Mesendoderm (in vitro differentiated cells): Measurements from ENCODE around the gene CD81.

Experiments used
- DNase-seq: peaks from one replicate; pipeline ENCODE4 v3.0.0; 2013
- H2AK5ac ChIP-seq: 2 replicates; pipeline ENCODE4 v1.6.1; 2013; ENCODE audit warnings: low read length, inconsistent platforms
- H2BK120ac ChIP-seq: 2 replicates; pipeline ENCODE4 v1.6.1; 2013; ENCODE audit warnings: low read depth, mild to moderate bottlenecking, low read length, moderate library complexity, mixed read lengths
- H2BK15ac ChIP-seq: replicated peaks from 2 replicates; pipeline ENCODE4 v1.6.1; 2013; ENCODE audit warnings: low read depth, mild to moderate bottlenecking, moderate library complexity
- H2BK5ac ChIP-seq: 2 replicates; pipeline ENCODE4 v1.6.1; 2013; ENCODE audit warnings: low read length, inconsistent platforms
- H3K18ac ChIP-seq: 2 replicates; pipeline ENCODE4 v1.6.1; 2013; ENCODE audit warnings: mild to moderate bottlenecking, low read length, mixed read lengths
- H3K23ac ChIP-seq: one replicate; pipeline ENCODE4 v1.6.1; 2013; ENCODE audit warnings: low read length
- H3K27ac ChIP-seq: 2 replicates; pipeline ENCODE4 v1.5.1; 2013; ENCODE audit warnings: low read depth, mild to moderate bottlenecking, inconsistent platforms, low read length, moderate library complexity
- H3K27me3 ChIP-seq: 2 replicates; pipeline ENCODE4 v1.6.1; 2013; ENCODE audit warnings: low read length, control low read depth, mild to moderate bottlenecking, inconsistent platforms; ENCODE audit not compliant: insufficient read depth, poor library complexity
- H3K36me3 ChIP-seq: 2 replicates; pipeline ENCODE4 v1.6.1; 2013; ENCODE audit warnings: low read length, inconsistent platforms; ENCODE audit not compliant: control insufficient read depth, insufficient read depth
- H3K4ac ChIP-seq: one replicate; pipeline ENCODE4 v1.6.1; 2013; ENCODE audit warnings: low read depth, mild to moderate bottlenecking, low read length, moderate library complexity
- H3K4me1 ChIP-seq: 2 replicates; pipeline ENCODE4 v1.6.1; 2013; ENCODE audit warnings: low read depth, low read length, inconsistent platforms; ENCODE audit not compliant: control insufficient read depth
- H3K4me2 ChIP-seq: 2 replicates; pipeline ENCODE4 v1.6.1; 2013; ENCODE audit warnings: low read length
- H3K4me3 ChIP-seq: 2 replicates; pipeline ENCODE4 v1.5.1; 2013; ENCODE audit warnings: mild to moderate bottlenecking, low read length
- H3K56ac ChIP-seq: one replicate; pipeline ENCODE4 v1.6.1; 2013; ENCODE audit warnings: low read length
- H3K79me1 ChIP-seq: 2 replicates; pipeline ENCODE4 v1.6.1; 2013; ENCODE audit warnings: low read length, inconsistent platforms
- H3K79me2 ChIP-seq: 2 replicates; pipeline ENCODE4 v1.6.1; 2013; ENCODE audit warnings: mild to moderate bottlenecking, low read length; ENCODE audit not compliant: control insufficient read depth, insufficient read depth
- H3K9ac ChIP-seq: 2 replicates; pipeline ENCODE4 v1.6.1; 2013; ENCODE audit warnings: low read length, inconsistent platforms
- H4K5ac ChIP-seq: one replicate; pipeline ENCODE4 v1.6.1; 2013; ENCODE audit warnings: low read length
- H4K8ac ChIP-seq: one replicate; pipeline ENCODE4 v1.6.1; 2013; ENCODE audit warnings: low read depth, mild to moderate bottlenecking, control low read depth, low read length, moderate library complexity
- WGBS: extraction: QIAGEN DNeasy Blood & Tissue Kit; methylation state at CpG from one replicate; pipeline ENCODE4 v1.1.7; 2013; ENCODE audit warnings: low lambda C conversion rate, missing lambda C conversion rate; ENCODE audit not compliant: insufficient coverage; ENCODE audit errors: extremely low coverage; 5-methylcytosine and 5-hydroxymethylcytosine counted together

Gene CD81

DNA sequence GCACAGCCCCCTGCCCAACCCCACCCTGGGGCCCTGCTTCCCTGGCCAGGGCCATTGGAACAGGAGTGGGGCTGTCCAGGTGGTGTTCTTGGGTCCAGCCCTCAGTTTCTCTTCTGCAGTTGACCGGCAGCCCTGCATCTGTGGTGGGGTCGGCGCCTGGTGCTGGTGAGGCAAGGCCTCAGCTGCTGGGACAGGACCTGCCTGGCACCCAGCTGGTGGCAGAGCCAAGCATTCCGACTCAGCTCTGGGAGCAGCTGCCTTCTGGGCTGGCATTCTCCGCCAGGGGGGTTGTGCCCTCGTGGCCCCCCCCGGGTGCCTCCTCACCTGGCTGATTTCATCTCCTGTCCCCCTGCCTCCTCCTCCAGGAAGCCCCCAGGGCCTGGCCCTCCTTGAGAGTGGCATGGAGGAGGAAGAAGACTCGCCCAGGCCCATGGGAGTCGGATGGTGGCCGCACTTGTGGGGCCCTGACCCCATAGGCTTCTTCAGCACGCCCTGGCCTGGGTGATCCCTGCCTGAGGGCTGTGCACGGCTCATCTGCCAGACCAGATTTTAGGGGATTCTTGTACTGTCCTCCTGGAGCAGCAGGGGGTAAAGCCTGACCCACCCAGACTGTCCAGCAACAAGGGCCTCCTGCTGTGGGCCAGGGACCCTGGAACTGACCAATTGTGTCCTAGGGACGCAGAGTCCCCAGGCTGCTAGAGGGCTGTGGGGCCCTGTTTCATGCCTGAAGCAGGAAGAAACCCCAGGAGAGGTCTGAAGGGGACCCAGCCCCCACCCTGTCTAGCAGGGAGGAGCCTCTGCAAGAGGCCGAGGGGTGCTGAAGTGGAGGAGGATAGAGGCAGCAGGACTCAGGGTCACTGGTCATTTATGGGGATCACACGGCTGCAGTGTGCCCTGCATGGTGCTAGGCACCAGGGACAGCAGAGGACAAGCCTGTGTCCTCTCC is 11.6 kb downstream of the CD81 start:
- WGBS: no CpG with 5 or more reads among the region's 15 CpGs
- DNase-seq: no peak
- no peak overlapping the region for H3K18ac ChIP-seq
- H3K27ac ChIP-seq: peak overlapping the region; percentile 12
- H4K5ac ChIP-seq: no peak overlapping the region
- peaks cover 72% of the 10 kb centered on the region for H3K79me2 ChIP-seq
- H3K4me3 ChIP-seq: no peak overlapping the region
- H3K4ac ChIP-seq: no peak overlapping the region
- H3K23ac ChIP-seq: no peak overlapping the region
- H3K79me1 ChIP-seq: peaks cover 28% of the 10 kb centered on the region
- no peak overlapping the region for H4K8ac ChIP-seq
- H2BK15ac ChIP-seq: no peak overlapping the region
- no peak overlapping the region for H2AK5ac ChIP-seq
- peaks cover 3% of the 10 kb centered on the region for H3K4me1 ChIP-seq
- H3K27me3 ChIP-seq: no peaks in the 10 kb centered on the region
- H3K9ac ChIP-seq: peak overlapping the region; percentile 32
- H2BK5ac ChIP-seq: no peak overlapping the region
- H3K56ac ChIP-seq: peak overlapping the region; percentile 56
- H3K4me2 ChIP-seq: no peak overlapping the region
- H2BK120ac ChIP-seq: no peak overlapping the region
- H3K36me3 ChIP-seq: no peaks in the 10 kb centered on the region

DNA sequence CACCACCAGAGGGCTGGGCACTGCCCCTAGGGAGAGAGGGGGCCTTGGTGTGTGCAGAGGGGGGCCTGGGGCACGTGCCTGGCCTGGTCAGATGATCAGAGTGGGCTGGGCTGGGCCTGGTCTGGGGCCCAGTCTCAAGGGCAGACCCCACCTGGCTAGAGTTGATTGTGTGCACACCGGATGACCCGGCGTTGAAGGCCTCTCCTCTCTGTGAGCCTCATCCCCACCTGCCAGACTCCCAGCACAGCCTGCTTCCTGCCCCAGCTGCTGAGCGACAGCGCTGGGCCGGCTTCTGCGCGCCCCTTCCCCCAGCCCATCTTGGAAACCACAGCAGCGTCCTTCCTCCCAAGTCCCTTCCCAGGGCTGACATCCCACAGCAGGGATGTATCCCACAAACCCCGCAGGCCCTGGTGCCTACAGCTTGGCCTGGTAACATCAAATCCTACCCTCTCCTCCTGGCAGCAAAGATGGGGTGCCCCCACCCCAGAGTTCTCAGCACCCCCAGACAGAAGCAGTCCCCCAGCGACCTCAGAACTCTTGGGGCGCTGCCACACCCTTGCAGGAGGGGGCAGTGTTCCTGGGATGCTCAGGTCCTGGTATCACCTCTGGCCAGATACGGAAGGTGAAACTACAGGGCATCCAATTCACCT is 12.4 kb downstream of the CD81 start:
- no peak overlapping the region for H3K4ac ChIP-seq
- no peak overlapping the region for H2BK120ac ChIP-seq
- H3K56ac ChIP-seq: peak overlapping the region; percentile 56
- no CpG with 5 or more reads among the region's 14 CpGs for WGBS
- no peak overlapping the region for H3K4me2 ChIP-seq
- H4K8ac ChIP-seq: no peak overlapping the region
- peaks cover 3% of the 10 kb centered on the region for H3K4me1 ChIP-seq
- H4K5ac ChIP-seq: no peak overlapping the region
- no peaks in the 10 kb centered on the region for H3K27me3 ChIP-seq
- peak; percentile 59 for DNase-seq
- no peak overlapping the region for H2AK5ac ChIP-seq
- H3K79me1 ChIP-seq: peaks cover 28% of the 10 kb centered on the region
- no peak overlapping the region for H2BK15ac ChIP-seq
- no peaks in the 10 kb centered on the region for H3K36me3 ChIP-seq
- peak overlapping the region; percentile 32 for H3K9ac ChIP-seq
- no peak overlapping the region for H2BK5ac ChIP-seq
- H3K79me2 ChIP-seq: peaks cover 69% of the 10 kb centered on the region
- H3K18ac ChIP-seq: no peak overlapping the region
- H3K4me3 ChIP-seq: no peak overlapping the region
- H3K27ac ChIP-seq: peak overlapping the region; percentile 12
- H3K23ac ChIP-seq: no peak overlapping the region

DNA sequence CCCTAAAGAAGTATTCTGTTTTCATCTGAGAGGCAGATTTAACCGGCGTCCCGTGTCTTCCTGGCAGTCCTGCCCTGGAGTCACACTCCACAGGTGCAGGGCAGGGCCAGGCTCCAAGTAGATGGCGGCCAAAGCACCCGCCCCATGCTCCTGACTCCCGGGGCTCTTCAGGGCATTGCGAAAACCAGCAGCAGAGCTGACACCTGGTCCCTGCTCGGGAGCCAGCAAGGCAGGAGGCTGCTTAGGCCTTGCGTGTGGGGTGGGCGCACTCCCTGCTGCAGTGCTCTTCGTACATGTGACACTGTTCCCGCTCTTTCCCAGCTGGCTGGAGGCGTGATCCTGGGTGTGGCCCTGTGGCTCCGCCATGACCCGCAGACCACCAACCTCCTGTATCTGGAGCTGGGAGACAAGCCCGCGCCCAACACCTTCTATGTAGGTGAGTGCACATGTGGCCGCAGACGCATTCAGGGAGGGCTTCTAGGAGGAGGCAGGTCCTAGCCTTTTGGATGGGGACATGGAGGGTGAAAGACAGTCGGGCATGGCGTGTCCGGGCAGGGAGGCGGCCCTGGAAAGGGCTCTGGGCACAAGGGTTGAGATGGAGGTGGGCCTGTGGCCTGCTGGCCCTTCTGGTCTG is 13.1 kb downstream of the CD81 start:
- H3K4ac ChIP-seq: no peak overlapping the region
- no peaks in the 10 kb centered on the region for H3K36me3 ChIP-seq
- H3K27ac ChIP-seq: no peak overlapping the region

DNA sequence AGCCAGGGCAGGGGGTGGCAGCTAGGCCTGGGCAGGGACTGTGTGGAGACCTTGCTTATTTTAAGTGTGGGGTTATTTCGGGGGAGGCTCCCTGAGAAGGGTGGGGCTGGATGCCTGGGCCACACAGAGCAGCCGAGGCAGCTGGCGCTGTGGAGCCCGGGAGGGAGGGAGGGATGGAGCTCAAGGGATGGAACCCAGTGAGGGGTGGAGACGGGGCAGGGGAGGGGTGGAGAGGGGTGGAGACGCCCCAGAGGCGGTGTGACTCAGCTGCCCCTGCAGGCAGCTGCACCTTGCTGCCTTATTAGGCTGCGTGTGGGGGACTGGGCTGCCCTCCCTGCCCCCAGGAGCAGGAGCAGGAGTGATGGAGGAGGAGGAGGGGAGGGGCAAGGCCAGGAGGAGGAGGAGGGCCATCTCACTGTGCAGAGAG is 13.6 kb downstream of the CD81 start:
- no peak overlapping the region for H4K5ac ChIP-seq
- no peak overlapping the region for H2AK5ac ChIP-seq
- peak overlapping the region; percentile 13 for H3K9ac ChIP-seq
- no peak overlapping the region for H2BK5ac ChIP-seq
- peaks cover 57% of the 10 kb centered on the region for H3K79me2 ChIP-seq
- H3K4ac ChIP-seq: no peak overlapping the region
- H3K18ac ChIP-seq: no peak overlapping the region
- H3K56ac ChIP-seq: peak overlapping the region; percentile 34
- no peak overlapping the region for H3K27ac ChIP-seq
- no peak overlapping the region for H3K4me3 ChIP-seq
- no CpG with 5 or more reads among the region's 8 CpGs for WGBS
- peaks cover 3% of the 10 kb centered on the region for H3K36me3 ChIP-seq
- no peak overlapping the region for H2BK15ac ChIP-seq
- H3K27me3 ChIP-seq: no peaks in the 10 kb centered on the region
- H3K79me1 ChIP-seq: peaks cover 24% of the 10 kb centered on the region
- peaks cover 3% of the 10 kb centered on the region for H3K4me1 ChIP-seq
- H3K23ac ChIP-seq: no peak overlapping the region
- no peak overlapping the region for H2BK120ac ChIP-seq
- no peak overlapping the region for H4K8ac ChIP-seq
- DNase-seq: peak; percentile 90
- no peak overlapping the region for H3K4me2 ChIP-seq

More for the DNA sequence above, 13.1 kb downstream of the CD81 start:
- Histone ChIP-seq H3K79me2 (peaks cover 62% of the 10 kb centered on the region), H3K56ac (peak overlapping the region; percentile 34), H2BK120ac (no peak overlapping the region), H3K18ac (no peak overlapping the region), H3K23ac (no peak overlapping the region), H3K4me1 (peaks cover 3% of the 10 kb centered on the region), H3K79me1 (peaks cover 25% of the 10 kb centered on the region), H4K8ac (no peak overlapping the region), H2BK15ac (no peak overlapping the region), H3K4me2 (no peak overlapping the region), H4K5ac (no peak overlapping the region), H3K4me3 (no peak overlapping the region), H3K27me3 (no peaks in the 10 kb centered on the region), H2AK5ac (no peak overlapping the region), H3K9ac (peak overlapping the region; percentile 13), H2BK5ac (no peak overlapping the region)
- WGBS: no CpG with 5 or more reads among the region's 23 CpGs
- no peak for DNase-seq

DNA sequence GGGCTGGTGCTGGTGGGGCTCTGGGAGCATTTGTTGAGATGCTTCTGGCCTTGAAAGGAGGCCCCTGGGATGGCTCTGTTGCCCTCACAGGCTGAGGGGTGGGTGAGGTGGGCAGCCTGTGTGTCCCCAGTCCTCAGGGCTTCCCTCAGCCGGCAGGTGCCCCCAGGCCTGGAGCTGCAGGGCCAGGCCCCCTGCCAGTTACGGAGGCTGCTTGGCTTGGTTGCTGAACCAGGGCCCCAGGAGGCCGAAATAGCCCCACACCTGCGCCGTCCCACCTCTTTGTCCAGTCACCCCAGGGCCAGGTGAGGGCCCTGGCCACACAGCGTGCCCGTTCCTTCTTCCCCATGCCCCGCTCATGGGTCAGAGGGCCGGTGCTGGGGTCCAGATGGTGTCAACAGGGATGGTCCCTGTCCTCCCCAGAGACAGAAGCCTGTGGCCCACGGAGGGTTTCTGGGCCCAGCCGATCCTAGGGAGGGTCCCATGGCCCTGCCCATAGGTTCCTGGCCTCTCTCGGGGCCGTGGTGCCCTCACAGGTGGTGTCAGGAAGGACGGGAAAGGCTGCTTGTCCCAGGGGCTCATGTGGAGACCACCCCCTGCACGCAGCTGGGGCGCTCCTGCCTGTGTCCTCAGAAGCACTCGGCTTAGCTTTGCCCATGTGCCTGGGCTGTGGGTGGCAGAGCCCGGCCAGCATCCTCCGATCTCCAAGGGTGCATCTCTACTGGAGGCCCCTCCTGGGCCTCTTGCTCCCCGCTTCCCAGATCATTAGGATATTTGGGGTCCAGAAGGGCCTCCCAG is 14.3 kb downstream of the CD81 start:
- no peak overlapping the region for H3K4me2 ChIP-seq
- H4K5ac ChIP-seq: no peak overlapping the region
- peaks cover 3% of the 10 kb centered on the region for H3K4me1 ChIP-seq
- WGBS: no CpG with 5 or more reads among the region's 20 CpGs
- H2BK5ac ChIP-seq: no peak overlapping the region
- no peak overlapping the region for H4K8ac ChIP-seq
- peak overlapping the region; percentile 34 for H3K56ac ChIP-seq
- H3K18ac ChIP-seq: no peak overlapping the region
- H3K27me3 ChIP-seq: no peaks in the 10 kb centered on the region
- H2BK120ac ChIP-seq: no peak overlapping the region
- H3K9ac ChIP-seq: no peak overlapping the region
- no peak overlapping the region for H3K4ac ChIP-seq
- H3K4me3 ChIP-seq: no peak overlapping the region
- no peak overlapping the region for H2BK15ac ChIP-seq
- H3K23ac ChIP-seq: peak overlapping the region; percentile 66
- H3K79me2 ChIP-seq: peaks cover 51% of the 10 kb centered on the region
- no peak for DNase-seq
- H2AK5ac ChIP-seq: no peak overlapping the region
- H3K79me1 ChIP-seq: peaks cover 17% of the 10 kb centered on the region
- no peak overlapping the region for H3K27ac ChIP-seq
- peaks cover 3% of the 10 kb centered on the region for H3K36me3 ChIP-seq
